GM21528 (cell line): ENCODE results near the gene KRT9.

Experiments
- ATAC-seq: cut with Tn5 transposase; IDR thresholded peaks from one replicate; pipeline ENCODE4 v1.9.1; 2021; ENCODE audit warnings: mild to moderate bottlenecking, moderate library complexity; ENCODE audit not compliant: unreplicated experiment, low FRiP score

KRT9 gene

GRCh38 chr17:41516147-41516829 lies 55.6 kb downstream of the KRT9 start:
- no peak for ATAC-seq
